BJ (cell line): ENCODE results near the gene C2orf49. TPM values are rescaled to one million over a fixed set of nuclear protein-coding genes. Genes with fewer than 3 reads are reported as not detected.

ENCODE experiments used
- CTCF ChIA-PET: fragments of 350-600 bp; formaldehyde crosslinking; extraction: SDS; loops from one replicate; lab custom pipeline; 2021; ENCODE audit warnings: antibody characterized with exemption, inconsistent platforms; lab: Yijun Ruan, JAX
- POLR2A ChIA-PET: fragments of 300-600 bp; sonication (Branson Sonifier 250); formaldehyde crosslinking; extraction: SDS; loops from one replicate; lab custom pipeline; 2021; ENCODE audit warnings: antibody characterized with exemption; lab: Charles Lee
- DNase-seq: peaks from one replicate; pipeline ENCODE4 v3.0.0-alpha.2; 2011; ENCODE audit warnings: low read depth
- H3K27me3 ChIP-seq: 2 replicates; pipeline ENCODE4 v1.6.0; 2011; ENCODE audit warnings: low read length; ENCODE audit not compliant: control insufficient read depth, insufficient read depth
- H3K36me3 ChIP-seq: 2 replicates; pipeline ENCODE4 v1.5.1; 2011; ENCODE audit warnings: low read length; ENCODE audit not compliant: control insufficient read depth, insufficient read depth
- H3K4me3 ChIP-seq: 2 replicates; pipeline ENCODE4 v1.5.1; 2011; ENCODE audit warnings: low read depth, mild to moderate bottlenecking, control low read depth, low read length
- CTCF ChIP-seq: IDR thresholded peaks from 2 replicates; pipeline ENCODE4 v1.5.1; 2011; ENCODE audit warnings: low read depth, mild to moderate bottlenecking, control low read depth, inconsistent platforms, low read length, moderate library complexity; ENCODE audit not compliant: insufficient read depth
- polyA plus RNA-seq: library from polyadenylated mRNA; depleted of rRNA; stranded (reverse); fragments of >200 nt; gene quantifications from 2 replicates; pipeline ENCODE4 v1.2.3, GENCODE V29; 2011

The C2orf49 gene
- polyA plus RNA-seq, 1 experiment = 12.2 TPM

GRCh38 chr2:105299290-105299689 is 38.0 kb upstream of the C2orf49 start:
- H3K27me3 ChIP-seq = no peaks in the 10 kb centered on the region
- no peak overlapping the region for H3K4me3 ChIP-seq
- TF ChIP-seq CTCF = no peak
- CTCF ChIA-PET = no interaction called here
- DNase-seq = no peak
- peaks cover 5% of the 10 kb centered on the region; the same call in 1 of the 2 replicates for H3K36me3 ChIP-seq
- POLR2A ChIA-PET = no interaction called here

- no peaks in the 10 kb centered on the region for H3K27me3 ChIP-seq
- ChIA-PET CTCF (interaction anchor here (2.3 kb wide), 1 partner anchor 187 kb away, joined by 11 read pairs; no protein-coding TSS in a partner anchor), POLR2A (interaction anchor here (0.6 kb wide), 1 partner anchor 99 kb away, joined by 3 read pairs; no protein-coding TSS in a partner anchor)
- DNase-seq = no peak
- TF ChIP-seq CTCF = no peak
- H3K36me3 ChIP-seq = peaks cover 5% of the 10 kb centered on the region; the same call in 1 of the 2 replicates
- H3K4me3 ChIP-seq = no peak overlapping the region
These were observed 35.7 kb upstream of the C2orf49 start for GRCh38 chr2:105301646-105302045.

- peaks cover 7% of the 10 kb centered on the region for H3K36me3 ChIP-seq
- ChIA-PET CTCF (no interaction called here), POLR2A (no interaction called here)
- no peak overlapping the region for H3K4me3 ChIP-seq
- no peaks in the 10 kb centered on the region for H3K27me3 ChIP-seq
- DNase-seq = no peak
- no peak for TF ChIP-seq CTCF
These were observed 30.2 kb upstream of the C2orf49 start for GRCh38 chr2:105307146-105307545.

GRCh38 chr2:105307550-105307949 is 29.8 kb upstream of the C2orf49 start:
- H3K36me3 ChIP-seq = peaks cover 7% of the 10 kb centered on the region
- ChIA-PET CTCF (no interaction called here), POLR2A (no interaction called here)
- no peaks in the 10 kb centered on the region for H3K27me3 ChIP-seq
- TF ChIP-seq CTCF = no peak
- no peak overlapping the region for H3K4me3 ChIP-seq
- no peak for DNase-seq

- DNase-seq = no peak
- CTCF ChIA-PET = interaction anchor here (2.8 kb wide), 1 partner anchor 13 kb away, joined by 16 read pairs; no protein-coding TSS in a partner anchor
- POLR2A ChIA-PET = no interaction called here
- TF ChIP-seq CTCF = no peak
- Histone ChIP-seq H3K36me3 (peaks cover 7% of the 10 kb centered on the region), H3K27me3 (no peaks in the 10 kb centered on the region), H3K4me3 (no peak overlapping the region)
These were observed 29.4 kb upstream of the C2orf49 start for GRCh38 chr2:105307962-105308361.
